HG02870 (cell line): ENCODE results near the gene LEMD1.
"Not testable (repeated sequence)": the region's sequence is repeated elsewhere in the genome, so short reads cannot be mapped to it uniquely, and the experiment has no call there.

Experiments
- ATAC-seq: cut with Tn5 transposase; IDR thresholded peaks from one replicate; pipeline ENCODE4 v1.9.1; 2021; ENCODE audit warnings: mild to moderate bottlenecking, moderate library complexity; ENCODE audit not compliant: unreplicated experiment

LEMD1 gene

GRCh38 chr1:205447457-205448341 lies 25.8 kb upstream of the LEMD1 start:
- ATAC-seq, result no peak

DNA sequence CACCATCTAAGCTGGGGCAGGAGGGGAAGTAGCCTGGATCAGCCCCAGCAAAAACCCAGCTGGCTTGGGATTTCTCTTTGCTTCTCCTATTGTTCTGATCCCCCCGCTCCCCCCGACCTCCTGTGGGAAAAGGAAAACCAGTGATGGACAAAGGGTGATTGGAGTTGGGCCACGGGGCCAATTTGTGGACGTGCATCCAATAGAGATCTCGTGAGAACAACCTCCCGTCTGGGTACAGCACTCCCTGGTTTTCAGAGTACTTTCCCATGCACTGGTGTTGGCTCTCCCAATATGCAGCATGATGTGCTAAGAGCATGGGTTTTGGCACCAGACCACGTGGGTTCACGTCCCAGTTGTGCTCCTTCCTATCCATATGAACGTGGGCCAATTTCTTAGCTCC lies 25.0 kb upstream of the LEMD1 start:
- no peak for ATAC-seq

- no peak for ATAC-seq
Measured at GRCh38 chr1:205445646-205445935, 23.7 kb upstream of the LEMD1 start.

DNA sequence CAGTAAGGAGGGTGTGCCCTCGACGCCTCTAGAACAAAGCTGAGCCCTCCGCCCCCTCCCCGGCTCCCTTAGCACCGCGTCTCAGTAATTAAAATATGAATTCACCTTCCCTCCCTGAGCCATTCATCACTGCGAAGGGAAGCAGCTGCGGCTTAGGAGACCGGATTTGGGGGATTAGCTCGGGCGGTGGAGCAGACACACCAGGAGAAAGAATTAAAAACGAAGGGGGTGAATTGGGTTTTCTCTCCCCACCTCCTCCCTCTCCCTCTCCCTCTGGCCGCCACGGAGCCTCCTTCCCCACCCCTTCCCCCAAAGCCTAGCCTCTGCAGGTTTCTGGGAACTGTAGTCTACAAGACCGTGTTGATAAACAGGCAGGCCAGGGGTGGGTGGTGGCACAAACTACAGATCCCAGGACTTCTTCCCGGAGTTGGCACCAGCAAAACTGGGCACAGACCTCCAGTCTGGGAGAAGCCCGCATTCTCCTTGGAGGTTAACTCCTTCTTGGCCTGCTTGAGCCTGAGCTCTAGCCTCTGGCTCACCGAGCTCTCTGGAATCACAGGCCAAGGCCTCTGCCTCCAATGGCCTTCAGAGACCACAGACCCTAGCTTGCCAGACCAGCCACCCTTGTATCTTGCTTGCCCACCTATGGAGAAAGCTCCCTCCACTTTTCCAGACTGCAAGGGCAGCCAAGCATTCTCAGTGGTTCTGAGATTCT lies 23.2 kb upstream of the LEMD1 start:
- no peak for ATAC-seq

- no peak for ATAC-seq
Measured at GRCh38 chr1:205444300-205444930, 22.6 kb upstream of the LEMD1 start.

GRCh38 chr1:205443585-205444299 lies 21.9 kb upstream of the LEMD1 start:
- ATAC-seq, result no peak

DNA sequence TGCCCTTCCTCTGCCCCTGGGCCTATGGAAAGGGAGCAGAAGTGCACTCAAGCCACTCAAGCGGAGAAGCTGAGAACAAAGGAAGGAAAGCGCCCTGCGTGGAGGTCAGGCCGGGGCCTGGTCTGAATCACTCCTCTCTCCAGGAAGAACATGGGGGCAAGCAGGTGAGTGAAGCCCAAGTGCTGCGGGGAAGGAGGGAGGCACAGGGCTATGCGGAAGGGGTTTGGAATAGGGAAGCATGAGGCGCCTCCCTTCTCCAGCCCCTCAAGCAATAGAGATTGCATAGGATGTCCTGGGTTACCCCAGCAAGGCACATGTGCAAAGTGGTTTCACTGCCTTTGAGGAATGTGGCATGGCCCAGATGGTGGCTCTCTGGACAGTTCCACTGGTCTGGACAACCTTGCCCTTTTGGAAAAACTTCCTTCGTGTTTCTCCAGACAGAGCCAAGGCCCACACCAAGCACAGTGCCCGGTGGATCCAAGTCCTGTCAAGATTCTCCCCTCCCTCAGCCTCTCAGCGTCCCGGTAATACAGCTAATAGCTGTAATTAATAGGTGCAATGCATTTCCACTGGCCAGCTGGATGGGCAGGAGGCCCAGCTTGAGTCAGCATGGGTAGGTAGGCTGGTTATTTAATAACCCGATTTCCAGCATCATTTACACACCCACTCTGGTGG lies 20.3 kb upstream of the LEMD1 start:
- no peak for ATAC-seq

DNA sequence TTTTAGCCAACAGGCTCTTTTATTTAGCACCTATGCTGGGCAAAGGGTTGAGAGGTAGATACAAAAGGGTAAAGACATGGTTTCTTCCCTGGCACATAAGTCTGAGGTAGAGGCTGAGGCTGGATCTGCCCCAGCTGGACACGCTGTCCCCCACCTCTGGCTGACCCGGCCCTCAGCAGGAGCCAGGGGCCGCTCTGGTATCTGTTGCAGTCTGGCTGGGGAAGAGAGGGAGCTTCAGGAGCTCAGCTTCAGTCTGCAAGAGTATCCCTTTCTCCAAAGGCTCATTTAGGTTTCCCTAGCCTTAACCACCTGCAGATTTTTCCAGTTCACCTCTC lies 19.8 kb upstream of the LEMD1 start:
- ATAC-seq, result no peak

GRCh38 chr1:205441318-205441633 lies 19.4 kb upstream of the LEMD1 start:
- ATAC-seq, result no peak

- peak; percentile 70 for ATAC-seq
Measured at GRCh38 chr1:205440476-205441317, 18.8 kb upstream of the LEMD1 start.

- no peak for ATAC-seq
Measured at GRCh38 chr1:205440121-205440475, 18.2 kb upstream of the LEMD1 start.

DNA sequence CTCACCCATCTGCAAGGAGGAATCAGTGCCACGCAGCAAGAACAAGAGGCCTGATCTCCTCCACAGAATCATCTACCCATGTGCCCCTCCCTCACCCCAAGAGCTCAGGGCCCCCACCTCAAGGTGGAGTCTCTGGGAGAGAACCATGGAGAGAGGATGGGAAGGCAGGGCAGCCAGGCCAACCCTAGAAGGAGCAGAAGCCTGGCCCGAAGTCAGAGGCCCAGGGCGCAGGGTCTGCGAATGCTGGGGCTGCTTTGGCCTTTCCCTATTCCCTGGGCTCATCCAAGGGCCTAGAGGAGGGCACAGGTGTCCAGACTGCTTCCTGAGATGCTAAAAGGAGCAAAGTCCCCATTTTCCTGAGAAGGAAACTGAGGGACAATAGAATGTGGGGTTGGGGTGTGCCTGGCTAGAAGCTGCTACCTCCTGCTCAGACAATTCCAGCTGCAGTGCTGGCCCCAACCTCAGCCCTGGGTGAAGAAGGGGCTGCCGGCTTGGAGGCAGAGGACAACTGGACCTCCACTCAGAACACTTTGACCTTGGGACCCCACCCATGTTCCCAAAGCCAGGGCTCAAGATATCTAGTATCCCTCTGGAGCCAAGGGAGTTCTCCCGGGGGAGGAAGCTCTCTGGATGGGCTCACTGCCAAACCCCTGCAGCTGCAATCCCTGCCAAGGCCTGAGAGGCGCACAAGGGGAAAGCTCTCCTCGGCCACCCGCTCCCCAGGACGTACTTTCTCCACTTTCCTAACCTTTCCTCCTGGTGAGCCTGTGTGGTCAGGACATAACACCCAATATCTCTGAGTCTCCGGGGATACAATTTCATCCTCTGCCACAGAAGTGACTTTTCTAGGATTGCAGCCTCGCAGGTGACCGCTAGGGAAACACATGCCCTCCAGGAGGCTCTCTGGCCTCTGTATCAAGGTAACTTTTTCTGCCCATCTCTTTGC lies 16.6 kb upstream of the LEMD1 start:
- no peak for ATAC-seq

- ATAC-seq, result no peak
Measured at GRCh38 chr1:205437570-205437969, 15.7 kb upstream of the LEMD1 start.

GRCh38 chr1:205436776-205437410 lies 15.0 kb upstream of the LEMD1 start:
- no peak for ATAC-seq

DNA sequence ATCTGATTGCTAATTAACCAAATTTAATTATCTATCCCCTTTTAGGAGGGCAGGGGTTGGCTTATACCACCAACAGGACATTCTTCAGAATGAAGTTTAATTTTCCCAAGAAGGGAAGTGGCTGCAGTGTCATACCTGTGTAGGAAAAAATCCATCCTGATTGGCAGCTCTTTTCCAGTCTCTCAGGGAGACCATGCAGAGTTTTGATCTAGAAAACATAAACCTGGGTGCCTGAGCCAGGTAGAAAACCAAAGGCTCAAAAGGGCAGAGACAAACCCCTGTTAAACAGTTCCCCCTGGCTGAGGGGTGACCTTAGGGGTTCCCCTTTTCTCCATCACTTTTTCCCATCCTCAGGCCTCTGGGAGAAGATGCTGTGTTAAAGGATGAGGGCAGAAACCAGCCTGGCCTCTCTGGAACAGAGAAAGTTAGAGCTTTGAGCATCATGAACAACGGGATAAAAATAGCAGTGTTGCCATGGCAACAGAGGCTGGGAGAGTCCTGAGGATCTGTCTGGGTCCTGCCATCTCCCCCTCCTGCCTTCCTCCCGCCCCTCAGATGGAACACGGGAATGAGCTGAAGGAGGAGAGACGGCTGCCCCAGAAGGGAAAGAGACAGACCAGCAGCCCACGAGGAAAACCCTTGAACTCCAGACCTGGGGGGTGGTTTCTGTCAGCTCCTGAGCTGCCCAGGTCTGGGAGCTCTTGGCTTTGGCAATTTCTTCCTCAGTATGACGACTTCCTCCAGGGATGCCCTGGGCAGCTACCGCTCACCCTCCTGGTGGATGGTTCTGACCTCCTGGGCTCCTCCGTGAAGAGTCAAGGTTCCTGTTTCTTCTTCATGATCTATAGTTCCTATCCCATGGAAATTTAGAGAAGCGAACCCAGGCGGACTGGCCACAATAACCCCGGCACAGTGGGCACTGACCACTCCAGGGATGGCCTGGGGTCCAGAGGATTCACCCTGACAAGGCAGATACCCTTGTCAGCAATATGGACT lies 14.0 kb upstream of the LEMD1 start:
- ATAC-seq, result no peak

DNA sequence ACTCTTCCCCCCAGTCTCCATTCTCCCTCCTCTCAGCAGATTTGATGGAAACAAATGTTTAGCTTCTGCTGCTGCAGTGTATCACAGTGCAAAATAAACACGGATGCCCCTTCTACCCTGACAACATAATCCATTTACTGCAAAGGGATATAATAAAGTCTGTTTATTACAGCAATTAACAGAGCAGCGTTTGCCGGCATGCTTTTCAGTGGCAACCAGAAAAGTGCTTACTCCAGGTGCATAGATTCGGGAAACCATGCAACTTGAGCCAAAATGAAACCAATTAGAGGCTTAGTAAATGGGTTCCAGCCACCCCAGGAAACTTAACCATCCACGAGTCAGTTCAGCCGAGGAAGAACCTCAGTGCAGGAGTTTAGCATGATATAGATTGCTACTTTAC lies 12.9 kb upstream of the LEMD1 start:
- ATAC-seq, result no peak

GRCh38 chr1:205432692-205433091 lies 10.8 kb upstream of the LEMD1 start:
- ATAC-seq, result not testable (repeated sequence)

DNA sequence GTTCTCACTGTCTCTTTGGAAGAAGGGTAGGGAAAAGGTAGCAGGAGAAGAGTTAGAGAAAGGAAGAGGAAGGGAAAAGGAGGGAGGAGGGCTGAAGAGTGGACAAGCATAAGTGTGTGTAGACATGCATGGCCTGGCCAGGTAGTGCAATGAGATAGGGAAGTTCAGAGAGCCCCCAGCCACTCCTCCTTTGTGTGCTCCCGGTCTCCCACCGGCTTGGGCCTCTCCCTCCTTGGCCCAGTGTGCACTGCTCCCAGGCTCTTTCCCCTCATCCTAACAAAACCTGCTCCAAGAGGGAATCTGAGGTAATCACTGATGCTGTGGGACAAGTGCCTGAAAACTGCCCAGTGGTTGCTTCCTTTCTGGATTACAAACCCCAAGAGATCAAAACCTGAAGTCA lies 10.3 kb upstream of the LEMD1 start:
- no peak for ATAC-seq
